ENCODE measurements around the gene DLK2.
A peak's percentile ranks its signal among the peaks of the same experiment; 100 is the strongest.

The DLK2 gene

GRCh38 chr6:43447604-43448003 lies 7.7 kb downstream of the DLK2 start:
- Histone ChIP-seq H3K36me3 (ENCODE audit: control insufficient read depth, insufficient read depth, low read length) (peaks cover 14% of the 10 kb centered on the region), H3K9me3 (ENCODE audit: control insufficient read depth, low read length) (no peaks in the 10 kb centered on the region), H3K4me3 (ENCODE audit: low read length) (no peak overlapping the region), H3K9ac (ENCODE audit: low read length) (no peak overlapping the region), H3K27me3 (ENCODE audit: control insufficient read depth, insufficient read depth, low read length) (no peaks in the 10 kb centered on the region), H3K4me1 (ENCODE audit: control insufficient read depth, insufficient read depth, low read length) (no peaks in the 10 kb centered on the region)

- Histone ChIP-seq H3K9ac (ENCODE audit: low read length) (no peak overlapping the region), H3K4me3 (ENCODE audit: low read length) (no peak overlapping the region), H3K9me3 (ENCODE audit: control insufficient read depth, low read length) (no peaks in the 10 kb centered on the region), H3K4me1 (ENCODE audit: control insufficient read depth, insufficient read depth, low read length) (no peaks in the 10 kb centered on the region), H3K27me3 (ENCODE audit: control insufficient read depth, insufficient read depth, low read length) (no peaks in the 10 kb centered on the region), H3K36me3 (ENCODE audit: control insufficient read depth, insufficient read depth, low read length) (peaks cover 15% of the 10 kb centered on the region)
These were observed 9.8 kb downstream of the DLK2 start for GRCh38 chr6:43445576-43445975.

- no peak overlapping the region for H3K9ac ChIP-seq (ENCODE audit: low read length)
- no peak overlapping the region for H3K4me3 ChIP-seq (ENCODE audit: low read length)
- no peaks in the 10 kb centered on the region for H3K4me1 ChIP-seq (ENCODE audit: control insufficient read depth, insufficient read depth, low read length)
- peaks cover 19% of the 10 kb centered on the region for H3K36me3 ChIP-seq (ENCODE audit: control insufficient read depth, insufficient read depth, low read length)
- H3K9me3 ChIP-seq (ENCODE audit: control insufficient read depth, low read length), result no peaks in the 10 kb centered on the region
- no peaks in the 10 kb centered on the region for H3K27me3 ChIP-seq (ENCODE audit: control insufficient read depth, insufficient read depth, low read length)
These were observed 10.8 kb downstream of the DLK2 start for GRCh38 chr6:43444582-43444981.

- H3K27me3 ChIP-seq (ENCODE audit: control insufficient read depth, insufficient read depth, low read length), result no peaks in the 10 kb centered on the region
- no peak overlapping the region for H3K4me3 ChIP-seq (ENCODE audit: low read length)
- H3K36me3 ChIP-seq (ENCODE audit: control insufficient read depth, insufficient read depth, low read length), result peaks cover 19% of the 10 kb centered on the region
- H3K9me3 ChIP-seq (ENCODE audit: control insufficient read depth, low read length), result no peaks in the 10 kb centered on the region
- no peaks in the 10 kb centered on the region for H3K4me1 ChIP-seq (ENCODE audit: control insufficient read depth, insufficient read depth, low read length)
- no peak overlapping the region for H3K9ac ChIP-seq (ENCODE audit: low read length)
These were observed 11.3 kb downstream of the DLK2 start for GRCh38 chr6:43444036-43444435.

GRCh38 chr6:43442935-43443334 lies 12.4 kb downstream of the DLK2 start:
- Histone ChIP-seq H3K9ac (ENCODE audit: low read length) (no peak overlapping the region), H3K36me3 (ENCODE audit: control insufficient read depth, insufficient read depth, low read length) (peaks cover 18% of the 10 kb centered on the region), H3K4me1 (ENCODE audit: control insufficient read depth, insufficient read depth, low read length) (peaks cover 3% of the 10 kb centered on the region), H3K27me3 (ENCODE audit: control insufficient read depth, insufficient read depth, low read length) (no peaks in the 10 kb centered on the region), H3K9me3 (ENCODE audit: control insufficient read depth, low read length) (no peaks in the 10 kb centered on the region), H3K4me3 (ENCODE audit: low read length) (no peak overlapping the region)

- H3K9me3 ChIP-seq (ENCODE audit: control insufficient read depth, low read length), result no peaks in the 10 kb centered on the region
- H3K4me1 ChIP-seq (ENCODE audit: control insufficient read depth, insufficient read depth, low read length), result peaks cover 34% of the 10 kb centered on the region
- H3K27me3 ChIP-seq (ENCODE audit: control insufficient read depth, insufficient read depth, low read length), result no peaks in the 10 kb centered on the region
- no peak overlapping the region for H3K4me3 ChIP-seq (ENCODE audit: low read length)
- H3K36me3 ChIP-seq (ENCODE audit: control insufficient read depth, insufficient read depth, low read length), result peaks cover 10% of the 10 kb centered on the region
- H3K9ac ChIP-seq (ENCODE audit: low read length), result peak overlapping the region; percentile 26
These were observed 17.6 kb downstream of the DLK2 start for GRCh38 chr6:43437700-43438099.

GRCh38 chr6:43436577-43437282 lies 18.6 kb downstream of the DLK2 start:
- Histone ChIP-seq H3K4me1 (ENCODE audit: control insufficient read depth, insufficient read depth, low read length) (peaks cover 34% of the 10 kb centered on the region), H3K9ac (ENCODE audit: low read length) (no peak overlapping the region), H3K27me3 (ENCODE audit: control insufficient read depth, insufficient read depth, low read length) (no peaks in the 10 kb centered on the region), H3K36me3 (ENCODE audit: control insufficient read depth, insufficient read depth, low read length) (peaks cover 8% of the 10 kb centered on the region), H3K4me3 (ENCODE audit: low read length) (no peak overlapping the region), H3K9me3 (ENCODE audit: control insufficient read depth, low read length) (no peaks in the 10 kb centered on the region)

- Histone ChIP-seq H3K9me3 (ENCODE audit: control insufficient read depth, low read length) (no peaks in the 10 kb centered on the region), H3K4me1 (ENCODE audit: control insufficient read depth, insufficient read depth, low read length) (peaks cover 34% of the 10 kb centered on the region), H3K9ac (ENCODE audit: low read length) (no peak overlapping the region), H3K36me3 (ENCODE audit: control insufficient read depth, insufficient read depth, low read length) (peaks cover 8% of the 10 kb centered on the region), H3K4me3 (ENCODE audit: low read length) (no peak overlapping the region), H3K27me3 (ENCODE audit: control insufficient read depth, insufficient read depth, low read length) (no peaks in the 10 kb centered on the region)
These were observed 19.5 kb downstream of the DLK2 start for GRCh38 chr6:43435682-43436437.

GRCh38 chr6:43434943-43435342 lies 20.4 kb downstream of the DLK2 start:
- H3K9ac ChIP-seq (ENCODE audit: low read length), result no peak overlapping the region
- H3K4me1 ChIP-seq (ENCODE audit: control insufficient read depth, insufficient read depth, low read length), result peaks cover 34% of the 10 kb centered on the region
- H3K4me3 ChIP-seq (ENCODE audit: low read length), result no peak overlapping the region
- no peaks in the 10 kb centered on the region for H3K9me3 ChIP-seq (ENCODE audit: control insufficient read depth, low read length)
- H3K27me3 ChIP-seq (ENCODE audit: control insufficient read depth, insufficient read depth, low read length), result no peaks in the 10 kb centered on the region
- peaks cover 4% of the 10 kb centered on the region for H3K36me3 ChIP-seq (ENCODE audit: control insufficient read depth, insufficient read depth, low read length)

GRCh38 chr6:43434001-43434840 lies 21.1 kb downstream of the DLK2 start:
- Histone ChIP-seq H3K4me3 (ENCODE audit: low read length) (no peak overlapping the region), H3K27me3 (ENCODE audit: control insufficient read depth, insufficient read depth, low read length) (no peaks in the 10 kb centered on the region), H3K36me3 (ENCODE audit: control insufficient read depth, insufficient read depth, low read length) (peaks cover 4% of the 10 kb centered on the region), H3K9me3 (ENCODE audit: control insufficient read depth, low read length) (no peaks in the 10 kb centered on the region), H3K9ac (ENCODE audit: low read length) (no peak overlapping the region), H3K4me1 (ENCODE audit: control insufficient read depth, insufficient read depth, low read length) (peaks cover 34% of the 10 kb centered on the region)

GRCh38 chr6:43433148-43433547 lies 22.2 kb downstream of the DLK2 start:
- no peaks in the 10 kb centered on the region for H3K27me3 ChIP-seq (ENCODE audit: control insufficient read depth, insufficient read depth, low read length)
- H3K4me3 ChIP-seq (ENCODE audit: low read length), result no peak overlapping the region
- H3K9me3 ChIP-seq (ENCODE audit: control insufficient read depth, low read length), result no peaks in the 10 kb centered on the region
- H3K36me3 ChIP-seq (ENCODE audit: control insufficient read depth, insufficient read depth, low read length), result peaks cover 4% of the 10 kb centered on the region
- H3K4me1 ChIP-seq (ENCODE audit: control insufficient read depth, insufficient read depth, low read length), result peaks cover 40% of the 10 kb centered on the region
- H3K9ac ChIP-seq (ENCODE audit: low read length), result no peak overlapping the region
